Naive B cell (primary cell): ENCODE results near the gene RREB1. TPM values are rescaled to one million over a fixed set of nuclear protein-coding genes. Genes with fewer than 3 reads are reported as not detected.

Source experiments
- ATAC-seq, 2 donors: fragments of 150-1000 bp; cut with Tn5 transposase; 2 replicates each; pipeline ENCODE4 v1.10.0; 2021; ENCODE audit warnings: low read depth in 2 of 2, mild to moderate bottlenecking in 2 of 2, moderate library complexity in 2 of 2
- DNase-seq: peaks from one replicate; pipeline ENCODE4 v3.0.0; 2022
- H3K27ac Mint-ChIP-seq, 6 donors: one replicate each; pipeline ENCODE4 v1.8.0; 2020 to 2022; ENCODE audit warnings: mild to moderate bottlenecking in 6 of 6, mixed read lengths in 6 of 6, moderate library complexity in 5 of 6, inconsistent platforms in 2 of 6
- H3K27me3 Mint-ChIP-seq, 3 donors: one replicate each; pipeline ENCODE4 v1.8.0; 2021 to 2022; ENCODE audit warnings: mixed read lengths in 3 of 3, mild to moderate bottlenecking in 1 of 3
- H3K36me3 Mint-ChIP-seq, 2 donors: one replicate each; pipeline ENCODE4 v1.8.0; 2020 to 2022; ENCODE audit warnings: mixed read lengths in 2 of 2, inconsistent platforms in 1 of 2, mild to moderate bottlenecking in 1 of 2
- H3K4me1 Mint-ChIP-seq, 3 donors: one replicate each; pipeline ENCODE4 v1.8.0; 2020 to 2022; ENCODE audit warnings: mixed read lengths in 3 of 3, inconsistent platforms in 1 of 3, mild to moderate bottlenecking in 1 of 3, moderate library complexity in 1 of 3
- H3K4me3 Mint-ChIP-seq, 8 donors: one replicate each; pipeline ENCODE4 v1.8.0; 2020 to 2022; ENCODE audit warnings: mild to moderate bottlenecking in 8 of 8, mixed read lengths in 8 of 8, moderate library complexity in 8 of 8, inconsistent platforms in 2 of 8
- H3K9me3 Mint-ChIP-seq, 7 donors: one replicate each; pipeline ENCODE4 v1.8.0; 2020 to 2022; ENCODE audit warnings: mixed read lengths in 7 of 7, mild to moderate bottlenecking in 5 of 7, inconsistent platforms in 2 of 7, moderate library complexity in 1 of 7
- polyA plus RNA-seq, 6 donors: library from polyadenylated mRNA; unstranded; fragments of 300-500 nt; fragmentation: Illumina TruSeq; gene quantifications; one replicate each; pipeline ENCODE4 v1.2.3, GENCODE V29; 2021; ENCODE audit warnings: low read depth in 6 of 6

Gene RREB1
- 1 to 10 TPM; 1.5 to 9.9 (median 5.2) TPM for polyA plus RNA-seq

GRCh38 chr6:7107578-7108195, at the start of gene RREB1:
RREB1 (plus strand) TSS chr6:7107961; CDS start chr6:7181912, 73,951 bp downstream.
- H3K4me1 Mint-ChIP-seq, result peaks cover 22 to 37% (median 35%) of the 10 kb centered on the region in 3 donors
- peak; percentile 62 for DNase-seq
- peak within 1 kb of the TSS; percentile 89 to 96 (median 94) for H3K27ac Mint-ChIP-seq
- H3K9me3 Mint-ChIP-seq, result no peaks in the 10 kb centered on the region
- peak within 1 kb of the TSS; percentile 94 to 99 (median 96) for H3K4me3 Mint-ChIP-seq
- no peaks in the 10 kb centered on the region for H3K36me3 Mint-ChIP-seq
- no peaks in the 10 kb centered on the region for H3K27me3 Mint-ChIP-seq
- ATAC-seq, result peak; percentile 54 to 57

- DNase-seq (no peak), ATAC-seq (no peak)
- peaks cover under 1 to 10% (median 7%) of the 10 kb centered on the region in 3 donors for H3K4me1 Mint-ChIP-seq
- no peaks in the 10 kb centered on the region for H3K36me3 Mint-ChIP-seq
- H3K4me3 Mint-ChIP-seq, result no peak overlapping the region
- no peaks in the 10 kb centered on the region for H3K27me3 Mint-ChIP-seq
- no peaks in the 10 kb centered on the region for H3K9me3 Mint-ChIP-seq
- H3K27ac Mint-ChIP-seq, result peak overlapping the region in 1 of 6 donors; percentile 69
Observed at GRCh38 chr6:7058250-7058923, 49.4 kb upstream of the RREB1 start.

DNA sequence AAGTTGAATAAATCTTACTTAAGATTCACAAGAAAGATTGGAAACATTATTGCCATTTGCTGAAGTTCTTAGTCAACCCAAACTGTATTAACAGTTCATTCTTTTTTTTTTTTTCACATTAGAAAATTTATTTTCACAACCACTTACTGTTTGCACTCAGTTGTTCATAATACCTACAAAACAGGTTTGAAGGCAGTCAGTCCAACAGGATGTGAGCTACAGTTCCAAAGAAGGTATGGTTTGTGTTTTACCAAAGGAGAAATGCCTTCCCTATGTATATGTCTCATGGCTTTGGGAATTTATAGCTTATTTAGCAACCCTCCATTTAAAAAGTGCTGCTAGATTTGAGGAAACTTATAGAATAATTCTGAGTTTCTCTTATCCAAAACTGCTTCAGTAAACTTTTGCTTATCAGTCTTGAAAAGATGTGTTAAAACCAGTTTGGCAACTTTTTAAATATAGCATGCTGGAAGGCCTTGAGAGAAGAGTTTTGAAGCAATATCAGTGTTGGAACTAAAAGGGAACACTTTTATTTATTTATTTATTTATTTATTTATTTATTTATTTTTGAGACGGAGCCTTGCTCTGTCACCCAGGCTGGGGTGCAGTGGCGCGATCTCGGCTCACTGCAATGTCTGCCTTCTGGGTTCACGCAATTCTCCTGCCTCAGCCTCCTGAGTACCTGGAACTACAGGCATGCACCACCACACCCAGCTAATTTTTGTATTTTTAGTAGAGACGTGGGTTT, 46.8 kb upstream of the RREB1 start:
- ATAC-seq (no peak), DNase-seq (no peak)
- Mint-ChIP-seq H3K36me3 (no peaks in the 10 kb centered on the region), H3K27ac (no peak overlapping the region), H3K9me3 (no peaks in the 10 kb centered on the region), H3K4me3 (no peak overlapping the region), H3K27me3 (no peaks in the 10 kb centered on the region), H3K4me1 (peaks cover 0 to 9% (median 7%) of the 10 kb centered on the region in 3 donors)

GRCh38 chr6:7062451-7063162, 45.2 kb upstream of the RREB1 start:
- Mint-ChIP-seq H3K9me3 (no peaks in the 10 kb centered on the region), H3K36me3 (no peaks in the 10 kb centered on the region), H3K27ac (no peak overlapping the region), H3K4me1 (no peaks in the 10 kb centered on the region), H3K27me3 (no peaks in the 10 kb centered on the region), H3K4me3 (no peak overlapping the region)
- DNase-seq, result no peak
- no peak for ATAC-seq

GRCh38 chr6:7067305-7067704, 40.5 kb upstream of the RREB1 start:
- Mint-ChIP-seq H3K4me3 (no peak overlapping the region), H3K4me1 (no peaks in the 10 kb centered on the region), H3K36me3 (no peaks in the 10 kb centered on the region), H3K27ac (peak overlapping the region in 1 of 6 donors; percentile 37), H3K9me3 (no peaks in the 10 kb centered on the region), H3K27me3 (no peaks in the 10 kb centered on the region)
- no peak for DNase-seq
- ATAC-seq, result no peak

DNA sequence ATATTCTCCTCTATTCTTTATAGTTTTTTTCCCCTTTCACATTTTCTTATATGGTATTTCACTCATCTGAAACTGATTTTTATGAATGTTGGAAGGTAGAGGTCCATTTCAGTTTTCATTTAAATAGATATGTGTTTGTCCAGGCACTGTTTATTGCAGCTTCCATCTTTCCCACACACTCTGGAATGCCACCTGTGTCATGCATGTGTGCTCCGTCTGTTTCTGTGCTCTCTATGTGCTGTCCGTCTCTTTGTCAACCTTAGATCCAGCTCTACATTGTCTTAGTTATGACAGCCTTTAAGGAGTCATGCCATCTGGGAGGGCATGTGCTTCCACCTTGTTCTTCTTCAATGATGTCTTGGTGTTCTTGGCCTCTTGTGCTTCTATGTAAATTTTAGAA, 36.4 kb upstream of the RREB1 start:
- H3K36me3 Mint-ChIP-seq, result no peaks in the 10 kb centered on the region
- H3K9me3 Mint-ChIP-seq, result no peaks in the 10 kb centered on the region
- no peaks in the 10 kb centered on the region for H3K27me3 Mint-ChIP-seq
- ATAC-seq (no peak), DNase-seq (no peak)
- peaks cover 9 to 18% (median 12%) of the 10 kb centered on the region in 3 donors for H3K4me1 Mint-ChIP-seq
- H3K4me3 Mint-ChIP-seq, result no peak overlapping the region
- H3K27ac Mint-ChIP-seq, result no peak overlapping the region

- Mint-ChIP-seq H3K27ac (peak overlapping the region; percentile 84 to 95 (median 88)), H3K9me3 (no peaks in the 10 kb centered on the region), H3K36me3 (no peaks in the 10 kb centered on the region), H3K4me1 (peaks cover 9 to 18% (median 12%) of the 10 kb centered on the region in 3 donors), H3K27me3 (no peaks in the 10 kb centered on the region), H3K4me3 (peak overlapping the region; percentile 5 to 86 (median 66))
- DNase-seq (no peak), ATAC-seq (no peak)
Observed at GRCh38 chr6:7073082-7073820, 34.5 kb upstream of the RREB1 start.

DNA sequence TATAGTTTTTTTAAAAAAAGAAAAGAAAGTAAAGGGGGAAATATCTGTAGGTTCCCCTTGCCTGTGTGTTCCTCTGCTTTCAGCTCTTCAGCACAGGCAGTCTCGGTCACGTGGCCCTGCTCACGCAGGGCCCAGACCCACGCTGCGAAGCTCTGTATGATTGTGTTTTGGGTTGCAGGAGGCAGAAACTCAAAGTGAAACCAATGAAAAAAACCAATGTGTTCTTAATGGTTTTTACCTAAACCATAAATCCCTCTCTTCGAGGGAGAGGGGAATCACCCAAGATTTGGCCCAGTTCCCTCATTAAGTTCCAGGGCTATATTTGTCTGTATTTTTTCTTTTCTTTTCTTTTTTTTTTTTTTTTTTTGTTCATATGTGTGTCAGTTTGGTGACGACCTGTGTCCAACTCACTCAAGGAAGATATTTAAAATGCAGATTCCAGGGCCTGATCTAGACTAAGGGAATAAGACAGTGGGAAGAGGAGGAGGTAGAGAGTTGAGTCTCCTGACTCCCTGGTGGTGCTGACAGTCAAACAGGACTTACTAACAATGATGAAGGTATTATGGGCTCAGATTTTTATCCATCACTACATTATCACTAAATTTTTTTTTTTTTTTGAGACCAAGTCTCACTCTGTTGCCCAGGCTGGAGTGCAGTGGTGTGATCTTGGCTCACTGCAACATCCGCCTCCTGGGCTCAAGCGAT, 33.8 kb upstream of the RREB1 start:
- no peaks in the 10 kb centered on the region for H3K9me3 Mint-ChIP-seq
- peak; percentile 100 for ATAC-seq
- H3K36me3 Mint-ChIP-seq, result no peaks in the 10 kb centered on the region
- peaks cover 9 to 21% (median 12%) of the 10 kb centered on the region in 3 donors for H3K4me1 Mint-ChIP-seq
- no peaks in the 10 kb centered on the region for H3K27me3 Mint-ChIP-seq
- peak overlapping the region; percentile 84 to 95 (median 88) for H3K27ac Mint-ChIP-seq
- DNase-seq, result peak; percentile 70
- peak overlapping the region; percentile 5 to 86 (median 66) for H3K4me3 Mint-ChIP-seq

DNA sequence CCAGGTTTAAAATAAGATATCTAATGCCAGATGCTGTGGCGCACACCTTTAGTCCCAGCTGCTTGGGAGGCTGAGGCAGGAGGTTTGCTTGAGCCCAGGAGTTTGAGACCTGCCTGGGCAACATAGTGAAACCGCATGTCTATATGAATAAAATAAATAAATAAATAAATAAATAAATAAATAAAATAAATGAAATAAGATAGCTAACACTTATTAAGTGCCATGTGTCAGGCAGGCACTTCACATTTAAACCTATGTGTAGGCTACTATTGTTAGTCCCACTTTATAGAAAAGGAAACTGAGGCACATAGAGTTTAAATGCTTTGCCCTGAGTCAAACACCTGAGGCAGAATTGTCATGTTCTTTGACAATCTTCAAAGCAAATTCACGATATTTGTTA, 32.9 kb upstream of the RREB1 start:
- Mint-ChIP-seq H3K4me1 (peaks cover 9 to 21% (median 12%) of the 10 kb centered on the region in 3 donors), H3K9me3 (no peaks in the 10 kb centered on the region), H3K27ac (peak overlapping the region in 1 of 6 donors; percentile 66), H3K27me3 (no peaks in the 10 kb centered on the region), H3K36me3 (no peaks in the 10 kb centered on the region), H3K4me3 (no peak overlapping the region)
- no peak for DNase-seq
- no peak for ATAC-seq

GRCh38 chr6:7075341-7076000, 32.3 kb upstream of the RREB1 start:
- ATAC-seq (no peak), DNase-seq (no peak)
- peak overlapping the region in 1 of 8 donors; percentile 10 for H3K4me3 Mint-ChIP-seq
- H3K9me3 Mint-ChIP-seq, result no peaks in the 10 kb centered on the region
- H3K27me3 Mint-ChIP-seq, result no peaks in the 10 kb centered on the region
- peaks cover 9 to 21% (median 12%) of the 10 kb centered on the region in 3 donors for H3K4me1 Mint-ChIP-seq
- no peaks in the 10 kb centered on the region for H3K36me3 Mint-ChIP-seq
- peak overlapping the region in 3 of 6 donors; percentile 17 to 84 (median 75) for H3K27ac Mint-ChIP-seq

DNA sequence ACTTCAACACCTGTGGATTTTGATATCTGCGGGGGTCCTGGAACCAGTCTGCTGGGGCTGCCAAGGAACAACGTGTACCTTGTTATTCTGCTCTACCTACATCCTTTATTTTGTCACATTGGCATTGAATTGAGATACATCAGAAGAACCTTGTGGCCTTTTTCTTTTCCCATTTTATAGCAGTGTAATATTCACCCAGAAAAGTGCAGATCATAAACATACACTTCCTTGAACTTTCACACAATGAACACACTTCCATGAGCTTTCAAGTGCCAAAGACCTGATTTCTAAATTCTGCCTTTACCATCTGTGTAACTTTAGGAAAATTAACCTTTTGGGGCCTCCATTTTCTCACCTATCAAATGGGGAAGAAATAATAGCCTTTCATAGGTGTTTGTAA, 29.9 kb upstream of the RREB1 start:
- H3K4me3 Mint-ChIP-seq, result no peak overlapping the region
- ATAC-seq (no peak), DNase-seq (no peak)
- peaks cover 9 to 18% (median 12%) of the 10 kb centered on the region in 3 donors for H3K4me1 Mint-ChIP-seq
- no peaks in the 10 kb centered on the region for H3K27me3 Mint-ChIP-seq
- H3K27ac Mint-ChIP-seq, result no peak overlapping the region
- no peaks in the 10 kb centered on the region for H3K9me3 Mint-ChIP-seq
- H3K36me3 Mint-ChIP-seq, result no peaks in the 10 kb centered on the region

GRCh38 chr6:7078856-7079255, 28.9 kb upstream of the RREB1 start:
- DNase-seq (no peak), ATAC-seq (no peak)
- H3K36me3 Mint-ChIP-seq, result no peaks in the 10 kb centered on the region
- H3K9me3 Mint-ChIP-seq, result no peaks in the 10 kb centered on the region
- peak overlapping the region in 1 of 6 donors; percentile 79 for H3K27ac Mint-ChIP-seq
- no peaks in the 10 kb centered on the region for H3K27me3 Mint-ChIP-seq
- H3K4me1 Mint-ChIP-seq, result peaks cover 4 to 8% (median 5%) of the 10 kb centered on the region in 3 donors
- H3K4me3 Mint-ChIP-seq, result no peak overlapping the region
